Activated CD4-positive, alpha-beta memory T cell treated with anti-CD3 and anti-CD28 coated beads for 36 hours (primary cell): ENCODE measurements around the gene INMT. TPM values are rescaled to one million over a fixed set of nuclear protein-coding genes. Genes with fewer than 3 reads are reported as not detected.

Experiments used
- CTCF ChIA-PET: fragments of 350-600 bp; sonication (Branson Sonifier 250); formaldehyde crosslinking; loops from one replicate; lab custom pipeline; 2021; ENCODE audit warnings: antibody characterized with exemption, inconsistent platforms; lab: Charles Lee
- POLR2A ChIA-PET: fragments of 350-600 bp; sonication (Branson Sonifier 250); formaldehyde crosslinking; loops from one replicate; lab custom pipeline; 2021; ENCODE audit warnings: antibody characterized with exemption; lab: Charles Lee
- DNase-seq: peaks from one replicate; pipeline ENCODE4 v3.0.0-alpha.2; 2020
- H3K27ac Mint-ChIP-seq: one replicate; pipeline ENCODE4 v1.8.0; 2021; ENCODE audit warnings: mixed read lengths
- H3K27me3 Mint-ChIP-seq: one replicate; pipeline ENCODE4 v1.8.0; 2021; ENCODE audit warnings: mixed read lengths
- H3K36me3 Mint-ChIP-seq: one replicate; pipeline ENCODE4 v1.8.0; 2021; ENCODE audit warnings: mixed read lengths
- H3K4me1 Mint-ChIP-seq: one replicate; pipeline ENCODE4 v1.8.0; 2021; ENCODE audit warnings: low read depth, mixed read lengths
- H3K4me3 Mint-ChIP-seq: one replicate; pipeline ENCODE4 v1.8.0; 2021; ENCODE audit warnings: mild to moderate bottlenecking, mixed read lengths
- H3K9me3 Mint-ChIP-seq: one replicate; pipeline ENCODE4 v1.8.0; 2021; ENCODE audit warnings: mixed read lengths
- intact Hi-C: fragments of 100-400 bp; cut with micrococcal nuclease; formaldehyde crosslinking; loops from one replicate; pipeline ENCODE4 v1.15.1; 2023
- total RNA-seq, 2 experiments: library from RNA; stranded (reverse); gene quantifications; one replicate each; pipeline ENCODE4 v1.2.3, GENCODE V29; 2021

Gene INMT
- total RNA-seq, 2 experiments from 2014 or later, result not detected

GRCh38 chr7:30740417-30741181 is 11.3 kb upstream of the INMT start:
- DNase-seq, result peak; percentile 82
- no peaks in the 10 kb centered on the region for H3K9me3 Mint-ChIP-seq
- intact Hi-C loops, result loop anchor here (1.0 to 5.0 kb wide), 5 partner anchors 38 to 464 kb away; partner anchors contain the start of gene CRHR2
- H3K36me3 Mint-ChIP-seq, result no peaks in the 10 kb centered on the region
- peaks cover 38% of the 10 kb centered on the region for H3K4me1 Mint-ChIP-seq
- POLR2A ChIA-PET, result no interaction called here
- CTCF ChIA-PET, result interaction anchor here (0.6 to 5.8 kb wide), 42 partner anchors 10 to 263 kb away, joined by 3 to 48 read pairs (median 4); partner anchors contain the start of genes CRHR2 and NOD1
- H3K27me3 Mint-ChIP-seq, result no peaks in the 10 kb centered on the region
- no peak overlapping the region for H3K27ac Mint-ChIP-seq
- H3K4me3 Mint-ChIP-seq, result no peak overlapping the region

- Mint-ChIP-seq H3K4me1 (peaks cover 38% of the 10 kb centered on the region), H3K36me3 (no peaks in the 10 kb centered on the region), H3K27me3 (no peaks in the 10 kb centered on the region), H3K27ac (no peak overlapping the region), H3K9me3 (no peaks in the 10 kb centered on the region), H3K4me3 (no peak overlapping the region)
- POLR2A ChIA-PET, result no interaction called here
- intact Hi-C loops, result loop anchor here (2.0 to 5.0 kb wide), 2 partner anchors 59 to 464 kb away; partner anchors contain the start of gene CRHR2
- no peak for DNase-seq
- CTCF ChIA-PET, result interaction anchor here (0.6 to 5.8 kb wide), 17 partner anchors 13 to 196 kb away, joined by 3 to 48 read pairs (median 7); partner anchors contain the start of gene CRHR2
These were observed 10.6 kb upstream of the INMT start for GRCh38 chr7:30741289-30741688.

- Mint-ChIP-seq H3K9me3 (no peaks in the 10 kb centered on the region), H3K36me3 (no peaks in the 10 kb centered on the region), H3K4me3 (no peak overlapping the region), H3K4me1 (peaks cover 23% of the 10 kb centered on the region), H3K27me3 (no peaks in the 10 kb centered on the region), H3K27ac (no peak overlapping the region)
- POLR2A ChIA-PET, result no interaction called here
- no peak for DNase-seq
- CTCF ChIA-PET, result no interaction called here
- intact Hi-C loops, result loop anchor here (5.0 kb wide), 1 partner anchor 61 kb away; the partner anchor contains the start of gene CRHR2
These were observed 8.4 kb upstream of the INMT start for GRCh38 chr7:30743371-30744074.

GRCh38 chr7:30744075-30744417 is 7.9 kb upstream of the INMT start:
- ChIA-PET CTCF (no interaction called here), POLR2A (no interaction called here)
- H3K4me1 Mint-ChIP-seq, result peaks cover 18% of the 10 kb centered on the region
- H3K27ac Mint-ChIP-seq, result no peak overlapping the region
- H3K27me3 Mint-ChIP-seq, result no peaks in the 10 kb centered on the region
- no peaks in the 10 kb centered on the region for H3K9me3 Mint-ChIP-seq
- no peaks in the 10 kb centered on the region for H3K36me3 Mint-ChIP-seq
- intact Hi-C loops, result loop anchor here (5.0 kb wide), 1 partner anchor 62 kb away; the partner anchor contains the start of gene CRHR2
- DNase-seq, result peak; percentile 18
- H3K4me3 Mint-ChIP-seq, result no peak overlapping the region

GRCh38 chr7:30745261-30745941 is 6.5 kb upstream of the INMT start:
- no peak overlapping the region for H3K27ac Mint-ChIP-seq
- H3K4me3 Mint-ChIP-seq, result no peak overlapping the region
- H3K27me3 Mint-ChIP-seq, result no peaks in the 10 kb centered on the region
- H3K36me3 Mint-ChIP-seq, result no peaks in the 10 kb centered on the region
- ChIA-PET CTCF (no interaction called here), POLR2A (interaction anchor here (0.5 kb wide), 1 partner anchor 705 kb away, joined by 4 read pairs; no protein-coding TSS in a partner anchor)
- DNase-seq, result no peak
- H3K9me3 Mint-ChIP-seq, result peaks cover 2% of the 10 kb centered on the region
- H3K4me1 Mint-ChIP-seq, result peaks cover 8% of the 10 kb centered on the region
- intact Hi-C loops, result no loop called here

- DNase-seq, result no peak
- no peak overlapping the region for H3K27ac Mint-ChIP-seq
- H3K4me1 Mint-ChIP-seq, result no peaks in the 10 kb centered on the region
- H3K9me3 Mint-ChIP-seq, result peaks cover 2% of the 10 kb centered on the region
- intact Hi-C loops, result no loop called here
- H3K27me3 Mint-ChIP-seq, result no peaks in the 10 kb centered on the region
- H3K4me3 Mint-ChIP-seq, result no peak overlapping the region
- no peaks in the 10 kb centered on the region for H3K36me3 Mint-ChIP-seq
- POLR2A ChIA-PET, result no interaction called here
- CTCF ChIA-PET, result interaction anchor here (1.0 kb wide), 1 partner anchor 10 kb away, joined by 4 read pairs; no protein-coding TSS in a partner anchor
These were observed 1.9 kb upstream of the INMT start for GRCh38 chr7:30750010-30750409.

GRCh38 chr7:30750683-30751650 is 968 bp upstream of the INMT start:
- no peaks in the 10 kb centered on the region for H3K4me1 Mint-ChIP-seq
- peaks cover 2% of the 10 kb centered on the region for H3K9me3 Mint-ChIP-seq
- intact Hi-C loops, result no loop called here
- DNase-seq, result no peak
- no peak overlapping the region for H3K27ac Mint-ChIP-seq
- no peaks in the 10 kb centered on the region for H3K36me3 Mint-ChIP-seq
- H3K27me3 Mint-ChIP-seq, result no peaks in the 10 kb centered on the region
- CTCF ChIA-PET, result interaction anchor here (1.0 kb wide), 1 partner anchor 11 kb away, joined by 4 read pairs; no protein-coding TSS in a partner anchor
- no peak overlapping the region for H3K4me3 Mint-ChIP-seq
- POLR2A ChIA-PET, result no interaction called here

- H3K4me3 Mint-ChIP-seq, result no peak overlapping the region
- no peaks in the 10 kb centered on the region for H3K27me3 Mint-ChIP-seq
- DNase-seq, result no peak
- H3K9me3 Mint-ChIP-seq, result peaks cover 2% of the 10 kb centered on the region
- no peaks in the 10 kb centered on the region for H3K4me1 Mint-ChIP-seq
- POLR2A ChIA-PET, result no interaction called here
- intact Hi-C loops, result no loop called here
- CTCF ChIA-PET, result no interaction called here
- H3K27ac Mint-ChIP-seq, result no peak overlapping the region
- H3K36me3 Mint-ChIP-seq, result no peaks in the 10 kb centered on the region
These were observed 549 bp downstream of the INMT start for GRCh38 chr7:30752484-30752883.

GRCh38 chr7:30752979-30753378 is 1.0 kb downstream of the INMT start:
- intact Hi-C loops, result no loop called here
- Mint-ChIP-seq H3K4me3 (no peak overlapping the region), H3K36me3 (no peaks in the 10 kb centered on the region), H3K27ac (no peak overlapping the region), H3K27me3 (peaks cover 3% of the 10 kb centered on the region), H3K4me1 (no peaks in the 10 kb centered on the region), H3K9me3 (peaks cover 2% of the 10 kb centered on the region)
- POLR2A ChIA-PET, result no interaction called here
- CTCF ChIA-PET, result no interaction called here
- no peak for DNase-seq

GRCh38 chr7:30754315-30754877 is 2.5 kb downstream of the INMT start:
- Mint-ChIP-seq H3K4me1 (no peaks in the 10 kb centered on the region), H3K36me3 (no peaks in the 10 kb centered on the region), H3K4me3 (no peak overlapping the region), H3K27me3 (peaks cover 6% of the 10 kb centered on the region), H3K27ac (no peak overlapping the region), H3K9me3 (peaks cover 2% of the 10 kb centered on the region)
- CTCF ChIA-PET, result no interaction called here
- POLR2A ChIA-PET, result no interaction called here
- intact Hi-C loops, result no loop called here
- no peak for DNase-seq
